HCT116 (cell line): Measurements from ENCODE around the gene TBC1D8. TPM values are rescaled to one million over a fixed set of nuclear protein-coding genes. Genes with fewer than 3 reads are reported as not detected.

Experiments used
- ATAC-seq: fragments of 200-7000 bp; cut with Tn5 transposase; 2 replicates; pipeline ENCODE4 v1.9.1; 2020; ENCODE audit warnings: mild to moderate bottlenecking, moderate library complexity
- BruUV-seq: library from RNA; stranded (reverse); fragments of 400-500 nt; replicated peaks from 2 replicates; lab custom pipeline; 2021; lab: Mats Ljungman, UMichigan
- CTCF ChIA-PET: fragments of 300-600 bp; sonication (Branson Sonifier 250); formaldehyde crosslinking; loops from one replicate; lab custom pipeline; 2021; ENCODE audit warnings: antibody characterized with exemption; lab: Charles Lee
- POLR2A ChIA-PET: fragments of 300-600, 350-600 bp; sonication (Branson Sonifier 250); formaldehyde crosslinking; loops from one replicate; lab custom pipeline; 2021; ENCODE audit warnings: antibody characterized with exemption; lab: Charles Lee
- RAD21 ChIA-PET, 2 experiments: fragments of 300-600 bp; sonication (Branson Sonifier 250); formaldehyde crosslinking; loops; one replicate each; lab custom pipeline; 2023; ENCODE audit warnings: low total read pairs in 2 of 2; ENCODE audit not compliant: uncharacterized antibody in 2 of 2, unreplicated experiment in 2 of 2, low non-redundant PET in 1 of 2; lab: Charles Lee
- DNase-seq: peaks from one replicate; pipeline ENCODE4 v3.0.0-alpha.2; 2010; ENCODE audit warnings: low read depth, low spot score
- H2AFZ ChIP-seq: fragments of 200-600 bp; shearing (Covaris generic), sonication (generic); 2 replicates; pipeline ENCODE4 v1.6.1; 2017; ENCODE audit warnings: low read depth, mixed run types, mixed read lengths, antibody characterized with exemption, low read length; ENCODE audit not compliant: poor library complexity, severe bottlenecking
- H3K27ac ChIP-seq: 2 replicates; pipeline ENCODE4 v1.5.1; 2012; ENCODE audit warnings: low read depth, low read length
- H3K27me3 ChIP-seq: fragments of 200-600 bp; sonication (generic); 2 replicates; pipeline ENCODE4 v1.6.1; 2016; ENCODE audit warnings: mixed run types, low read length, mixed read lengths; ENCODE audit not compliant: insufficient read depth
- H3K36me3 ChIP-seq, 2 experiments: fragments of 200-500 bp in 1 of 2; fragments of 200-600 bp in 1 of 2; sonication (Bioruptor generic) in 1 of 2; sonication (generic) in 1 of 2; 2 replicates each; pipeline versions ENCODE4 v1.5.1 to v1.6.1; 2014 to 2016; ENCODE audit warnings: low read length in 2 of 2, inconsistent platforms in 1 of 2, mixed read lengths in 1 of 2, mixed run types in 1 of 2; ENCODE audit not compliant: insufficient read depth in 2 of 2, control insufficient read depth in 1 of 2
- H3K4me1 ChIP-seq, 2 experiments: fragments of 200-600 bp in 1 of 2; sonication (generic) in 1 of 2; 2 replicates each; pipeline versions ENCODE4 v1.5.1 to v1.6.1; 2012 to 2017; ENCODE audit warnings: low read length in 2 of 2, inconsistent platforms in 1 of 2, mild to moderate bottlenecking in 1 of 2, mixed read lengths in 1 of 2, mixed run types in 1 of 2, moderate library complexity in 1 of 2; ENCODE audit not compliant: insufficient read depth in 2 of 2, control insufficient read depth in 1 of 2
- H3K4me2 ChIP-seq: fragments of 200-600 bp; sonication (generic); 2 replicates; pipeline ENCODE4 v1.6.1; 2017; ENCODE audit warnings: mixed run types, low read length, mixed read lengths
- H3K4me3 ChIP-seq, 2 experiments: fragments of 200-600 bp in 1 of 2; sonication (generic) in 1 of 2; replicated peaks in 1 of 2; 2 replicates each; pipeline ENCODE4 v1.5.1; 2011 to 2016; ENCODE audit warnings: low read length in 2 of 2, control low read depth in 1 of 2, low read depth in 1 of 2, mild to moderate bottlenecking in 1 of 2, mixed read lengths in 1 of 2, mixed run types in 1 of 2
- H3K79me2 ChIP-seq: fragments of 200-600 bp; sonication (generic); 2 replicates; pipeline ENCODE4 v1.6.1; 2017; ENCODE audit warnings: mild to moderate bottlenecking, mixed run types, low read length, moderate library complexity, mixed read lengths; ENCODE audit not compliant: insufficient read depth
- H3K9ac ChIP-seq: fragments of 200-600 bp; sonication (generic); 2 replicates; pipeline ENCODE4 v1.6.1; 2016; ENCODE audit warnings: low read length, mixed read lengths
- H3K9me2 ChIP-seq: fragments of 200-600 bp; sonication (generic), shearing (Covaris generic); 2 replicates; pipeline ENCODE4 v1.6.1; 2017; ENCODE audit warnings: mixed run types, mild to moderate bottlenecking, moderate library complexity; ENCODE audit not compliant: insufficient read depth
- H3K9me3 ChIP-seq, 2 experiments: fragments of 200-500 bp in 1 of 2; fragments of 200-600 bp in 1 of 2; sonication (Bioruptor generic) in 1 of 2; sonication (generic) in 1 of 2; 2 replicates each; pipeline ENCODE4 v1.6.1; 2014 to 2017; ENCODE audit warnings: low read length in 2 of 2, mixed read lengths in 2 of 2, inconsistent platforms in 1 of 2, low read depth in 1 of 2, mild to moderate bottlenecking in 1 of 2, mixed run types in 1 of 2, moderate library complexity in 1 of 2; ENCODE audit not compliant: control insufficient read depth in 1 of 2, insufficient read depth in 1 of 2
- H4K20me1 ChIP-seq: fragments of 200-600 bp; sonication (generic), shearing (Covaris generic); 2 replicates; pipeline ENCODE4 v1.6.1; 2017; ENCODE audit warnings: mixed run types, mild to moderate bottlenecking, moderate library complexity; ENCODE audit not compliant: insufficient read depth
- CBX3 ChIP-seq: IDR thresholded peaks from 2 replicates; pipeline ENCODE4 v1.6.1; 2012; ENCODE audit warnings: low read depth
- CEBPB ChIP-seq: IDR thresholded peaks from 2 replicates; pipeline ENCODE4 v1.6.1; 2012; ENCODE audit warnings: low read depth
- CTCF ChIP-seq, 3 experiments: fragments of 200-600 bp in 1 of 3; sonication (generic) in 1 of 3; IDR thresholded peaks in 2 of 3; conservative IDR thresholded peaks in 1 of 3; 2 replicates each; pipeline ENCODE4 v1.5.1; 2012 to 2017; ENCODE audit warnings: low read depth in 2 of 3, low read length in 2 of 3, antibody characterized with exemption in 1 of 3, borderline replicate concordance in 1 of 3, control low read depth in 1 of 3, mild to moderate bottlenecking in 1 of 3, mixed read lengths in 1 of 3, mixed run types in 1 of 3, moderate library complexity in 1 of 3; ENCODE audit not compliant: insufficient read depth in 1 of 3
- ELF1 ChIP-seq: IDR thresholded peaks from 2 replicates; pipeline ENCODE4 v1.6.1; 2012; ENCODE audit warnings: low read depth, borderline replicate concordance
- FOSL1 ChIP-seq: IDR thresholded peaks from 2 replicates; pipeline ENCODE4 v1.6.1; 2012; ENCODE audit warnings: low read depth
- JUND ChIP-seq: IDR thresholded peaks from 2 replicates; pipeline ENCODE4 v1.6.1; 2012
- SRF ChIP-seq: IDR thresholded peaks from 2 replicates; pipeline ENCODE4 v1.6.1; 2012; ENCODE audit warnings: low read depth
- ZNF274 ChIP-seq: fragments of 200-500 bp; sonication (Bioruptor generic); IDR thresholded peaks from 2 replicates; pipeline ENCODE4 v1.6.1; 2014; ENCODE audit warnings: mild to moderate bottlenecking, low read depth, low read length, inconsistent platforms
- intact Hi-C: fragments of 100-400 bp; cut with micrococcal nuclease; formaldehyde crosslinking; loops from 2 replicates; pipeline ENCODE4 v1.10.0; 2022
- total RNA-seq: library from RNA; stranded (reverse); gene quantifications from one replicate; pipeline ENCODE4 v1.2.1, GENCODE V29; 2021; ENCODE audit not compliant: unreplicated experiment
- TF ChIP-seq, protein P1 (sequence below): IDR thresholded peaks from 2 replicates; pipeline ENCODE4 v1.6.1; 2012

The TBC1D8 gene
- total RNA-seq, 1 experiment from 2014 or later, result 44.0 TPM

DNA sequence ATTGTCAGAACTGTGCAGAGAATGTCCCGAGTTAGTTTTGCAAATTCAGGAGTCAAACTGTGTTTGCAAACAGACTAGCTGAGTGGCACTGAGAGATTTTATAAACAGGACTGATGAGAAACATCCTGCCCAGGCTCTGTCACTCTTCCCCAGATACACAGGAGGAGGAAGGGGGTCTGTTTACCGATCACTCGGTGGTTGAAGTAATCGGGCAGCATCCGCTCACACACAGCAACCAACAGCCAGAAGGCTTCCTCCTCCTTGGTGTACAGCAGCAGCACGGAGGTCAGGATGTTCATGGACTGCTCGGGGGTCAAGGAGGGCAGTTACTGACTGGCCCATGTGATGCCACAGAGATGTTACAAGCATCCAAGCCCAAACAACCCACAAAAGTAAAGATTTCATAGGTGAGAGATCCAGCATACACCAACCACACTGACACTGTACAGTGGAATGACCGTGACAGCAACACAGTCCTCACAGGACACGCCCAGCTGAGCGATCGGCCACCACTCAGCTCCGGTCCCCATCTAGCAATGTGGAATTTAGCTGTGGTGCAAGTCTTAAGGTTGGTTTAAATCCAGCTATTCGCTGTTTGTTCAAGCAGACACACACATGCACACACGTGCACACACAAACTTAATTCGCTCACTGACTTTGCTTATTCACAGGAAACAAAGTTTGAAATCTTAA, 119.0 kb downstream of the TBC1D8 start:
- no peak for TF ChIP-seq CTCF (IDR thresholded peaks at IDR 0.05 in 2 of 3, conservative IDR thresholded peaks at IDR 0.05 in 1 of 3; ENCODE audit: borderline replicate concordance in 1 of 3, insufficient read depth in 1 of 3, low read depth in 2 of 3, low read length in 2 of 3)
- TF ChIP-seq, protein P1, sequence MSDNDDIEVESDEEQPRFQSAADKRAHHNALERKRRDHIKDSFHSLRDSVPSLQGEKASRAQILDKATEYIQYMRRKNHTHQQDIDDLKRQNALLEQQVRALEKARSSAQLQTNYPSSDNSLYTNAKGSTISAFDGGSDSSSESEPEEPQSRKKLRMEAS, result no peak
- no peak for TF ChIP-seq CBX3
- no peak for TF ChIP-seq FOSL1
- no peak for TF ChIP-seq CEBPB
- no peak for TF ChIP-seq SRF
- TF ChIP-seq ELF1, result no peak
- TF ChIP-seq ZNF274, result no peak
- TF ChIP-seq JUND, result no peak
- Histone ChIP-seq H3K9me2 (no peaks in the 10 kb centered on the region), H3K4me1 (no peaks in the 10 kb centered on the region), H3K4me3 (no peak overlapping the region), H3K4me2 (no peak overlapping the region), H3K9me3 (no peaks in the 10 kb centered on the region), H4K20me1 (no peaks in the 10 kb centered on the region), H3K27me3 (no peaks in the 10 kb centered on the region), H2AFZ (no peak overlapping the region), H3K9ac (no peak overlapping the region), H3K79me2 (no peaks in the 10 kb centered on the region), H3K36me3 (peaks cover 17 to 29% of the 10 kb centered on the region in 2 experiments), H3K27ac (no peak overlapping the region)
- BruUV-seq, result no TSS peak
- DNase-seq (no peak), ATAC-seq (no peak)
- intact Hi-C loops, result no loop called here
- ChIA-PET CTCF (interaction anchor here (1.0 kb wide), 1 partner anchor 173 kb away, joined by 3 read pairs; no protein-coding TSS in a partner anchor), POLR2A (no interaction called here), RAD21 (no interaction called here)
